HEK293 (cell line): Measurements from ENCODE around the gene STX2.

Experiments
- CTCF ChIP-seq: fragments of 450-650 bp; formaldehyde crosslinking; IDR thresholded peaks from 2 replicates; pipeline ENCODE4 v1.5.1; 2016; ENCODE audit warnings: missing biosample characterization, missing genetic modification characterization
- MEIS1 ChIP-seq: sonication (generic); formaldehyde crosslinking; IDR thresholded peaks from 2 replicates; pipeline ENCODE4 v1.8.1; 2022; ENCODE audit warnings: missing genetic modification reagents, mild to moderate bottlenecking, borderline replicate concordance
- ZBTB1 ChIP-seq: fragments of 450-650 bp; formaldehyde crosslinking; IDR thresholded peaks from 2 replicates; pipeline ENCODE4 v1.5.1; 2016; ENCODE audit warnings: missing biosample characterization, missing genetic modification characterization
- ZFP69B ChIP-seq: fragments of 450-650 bp; formaldehyde crosslinking; IDR thresholded peaks from 2 replicates; pipeline ENCODE4 v1.5.1; 2016; ENCODE audit warnings: missing biosample characterization, missing genetic modification characterization
- ZNF302 ChIP-seq: fragments of 450-650 bp; formaldehyde crosslinking; IDR thresholded peaks from 2 replicates; pipeline ENCODE4 v1.5.1; 2016; ENCODE audit warnings: missing biosample characterization, missing genetic modification characterization, low read depth
- ZNF324 ChIP-seq: fragments of 450-650 bp; formaldehyde crosslinking; IDR thresholded peaks from 2 replicates; pipeline ENCODE4 v1.5.1; 2016; ENCODE audit warnings: missing biosample characterization, missing genetic modification characterization
- ZNF530 ChIP-seq: fragments of 450-650 bp; formaldehyde crosslinking; IDR thresholded peaks from 2 replicates; pipeline ENCODE4 v1.5.1; 2016; ENCODE audit warnings: low read depth, missing biosample characterization, missing genetic modification characterization

GRCh38 chr12:130791629-130792028 lies 47.4 kb downstream of the STX2 start:
- TF ChIP-seq CTCF (tag by site-specific recombination) (no peak), ZFP69B (tag by site-specific recombination) (no peak), ZBTB1 (no peak), ZNF324 (no peak), MEIS1 (CRISPR knock-in tag) (no peak), ZNF530 (no peak), ZNF302 (tag by site-specific recombination) (no peak)
